Dermis blood vessel endothelial cell (primary cell): ENCODE measurements around the gene MGAT4A. TPM values are rescaled to one million over a fixed set of nuclear protein-coding genes. Genes with fewer than 3 reads are reported as not detected.
"Not testable (repeated sequence)": the region's sequence is repeated elsewhere in the genome, so short reads cannot be mapped to it uniquely, and the experiment has no call there.

Experiments used
- DNase-seq: peaks from one replicate; pipeline ENCODE4 v3.0.0; 2010
- total RNA-seq: library from RNA; depleted of rRNA; stranded (reverse); fragments of >200 nt; gene quantifications from 2 replicates; pipeline ENCODE4 v1.2.3, GENCODE V29; 2014

The MGAT4A gene
- total RNA-seq, 1 donor from 2014 or later = 89.5 TPM

GRCh38 chr2:98701230-98701629 is 29.7 kb downstream of the MGAT4A start:
- peak; percentile 86 for DNase-seq

DNA sequence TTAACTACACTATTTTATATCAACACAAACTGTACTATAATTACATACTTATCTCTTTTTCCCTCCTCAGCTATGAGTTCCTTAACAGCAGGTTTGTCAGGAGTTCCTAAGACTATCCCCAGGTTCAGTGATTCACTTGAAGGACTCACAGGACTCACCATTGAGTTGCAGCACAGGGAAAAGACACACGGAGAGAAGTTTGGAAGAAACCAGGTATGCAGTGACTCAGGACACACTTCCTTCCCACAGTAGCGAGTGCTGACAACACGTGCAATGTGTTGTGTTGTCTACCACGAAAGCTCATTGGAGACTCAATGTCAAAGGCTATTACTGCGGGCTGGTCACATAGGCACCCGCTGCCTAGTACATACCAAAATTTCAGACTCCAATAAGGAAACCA is 32.0 kb downstream of the MGAT4A start:
- DNase-seq = no peak

GRCh38 chr2:98697651-98698337 is 33.1 kb downstream of the MGAT4A start:
- DNase-seq = no peak

DNA sequence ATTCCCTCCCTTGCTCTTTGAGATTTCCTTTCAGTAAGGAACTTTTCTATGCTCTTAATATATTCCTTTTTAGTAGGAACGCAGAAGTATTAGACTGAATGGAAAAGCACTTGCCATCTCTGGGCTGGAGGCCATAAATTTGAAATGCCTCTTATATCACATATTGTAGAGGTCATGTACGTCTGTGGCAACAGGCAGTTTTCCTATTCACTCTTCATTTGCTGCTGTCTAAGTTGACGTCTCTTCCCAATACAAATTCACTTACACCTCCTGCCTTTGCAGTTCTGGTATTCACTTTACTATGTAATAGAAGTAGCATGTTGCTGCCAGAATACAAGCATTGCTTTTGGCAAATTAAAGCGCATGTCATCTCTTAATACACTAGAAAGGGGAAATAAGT is 34.7 kb downstream of the MGAT4A start:
- DNase-seq = no peak

GRCh38 chr2:98695255-98695654 is 35.7 kb downstream of the MGAT4A start:
- no peak for DNase-seq

- no peak for DNase-seq
Measured at GRCh38 chr2:98693477-98693876, 37.5 kb downstream of the MGAT4A start.

GRCh38 chr2:98692090-98693054 is 38.6 kb downstream of the MGAT4A start:
- no peak for DNase-seq

DNA sequence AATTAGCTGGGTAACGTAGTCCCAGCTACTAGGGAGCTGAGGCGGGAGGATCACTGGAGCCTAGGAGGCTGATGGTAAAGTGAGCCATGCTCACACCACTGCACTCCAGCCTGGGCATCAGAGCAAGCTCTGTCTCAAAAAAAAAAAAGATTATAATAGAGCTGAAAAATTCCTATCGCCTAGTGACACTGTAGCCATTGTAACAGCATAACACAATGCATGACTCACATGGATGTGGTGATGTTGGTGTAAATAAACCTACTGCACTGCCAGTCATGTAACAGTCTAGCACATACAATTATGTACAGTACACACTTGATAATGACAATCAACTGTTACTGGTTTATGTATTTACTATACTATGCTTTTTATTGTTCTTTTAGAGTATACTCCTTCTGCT is 39.6 kb downstream of the MGAT4A start:
- DNase-seq = peak; percentile 91

- no peak for DNase-seq
Measured at GRCh38 chr2:98685930-98686887, 44.7 kb downstream of the MGAT4A start.

DNA sequence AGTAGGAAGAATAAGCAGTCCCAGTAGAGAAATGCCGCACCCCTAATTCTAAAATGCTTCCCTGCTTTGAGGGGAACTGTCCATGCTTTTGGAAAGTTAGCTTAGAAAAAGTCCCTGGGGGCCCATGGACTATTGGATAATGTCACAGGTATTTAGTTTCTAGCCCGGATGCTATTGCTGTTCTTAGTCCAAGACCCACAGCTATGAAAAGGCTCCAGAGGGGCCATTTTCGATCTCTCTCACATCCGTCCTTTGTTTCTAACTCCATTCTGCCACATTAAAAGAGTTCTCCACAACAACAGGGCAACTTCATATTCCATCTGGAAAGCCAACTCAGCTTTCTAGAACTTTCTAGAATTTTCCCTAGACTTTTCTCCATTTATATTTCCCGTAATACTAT is 47.2 kb downstream of the MGAT4A start:
- DNase-seq = peak; percentile 74

- no peak for DNase-seq
Measured at GRCh38 chr2:98676742-98677141, 54.2 kb downstream of the MGAT4A start.

DNA sequence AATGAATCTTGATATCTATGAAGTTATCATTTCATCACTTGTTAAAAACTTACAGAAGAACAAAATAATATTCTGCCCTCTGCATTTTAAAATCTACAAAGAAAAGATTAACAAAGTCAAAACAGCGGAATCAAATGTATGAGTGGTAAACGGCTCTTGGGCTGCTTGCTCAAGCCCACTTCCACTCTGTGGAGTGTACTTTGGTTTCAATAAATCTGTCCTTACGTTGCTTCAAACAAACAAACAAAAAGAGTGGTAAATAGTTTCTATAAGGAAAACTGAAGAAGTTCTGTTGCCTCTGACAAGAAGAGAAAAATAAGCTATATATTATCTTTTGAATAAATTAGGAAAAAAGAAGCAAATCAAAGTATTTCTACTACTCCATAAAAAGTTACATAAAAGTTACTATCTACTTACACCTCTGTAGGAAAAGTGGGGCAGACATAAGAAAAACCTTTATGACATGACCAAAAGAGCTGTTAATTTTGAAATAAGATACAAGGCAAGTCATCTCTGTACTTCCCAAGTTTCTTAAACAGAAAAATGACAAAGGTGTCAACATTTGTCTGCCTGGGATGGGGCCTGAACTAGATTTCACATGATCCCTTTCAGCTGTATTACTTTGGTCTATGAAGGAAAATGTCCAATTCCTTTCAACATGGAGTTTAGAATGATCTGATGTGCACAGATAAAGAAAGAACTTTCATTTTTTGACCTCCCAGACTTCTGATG is 56.5 kb downstream of the MGAT4A start:
- no peak for DNase-seq

GRCh38 chr2:98669675-98670074 is 61.3 kb downstream of the MGAT4A start:
- peak; percentile 32 for DNase-seq

GRCh38 chr2:98665677-98666076 is 65.3 kb downstream of the MGAT4A start:
- no peak for DNase-seq

DNA sequence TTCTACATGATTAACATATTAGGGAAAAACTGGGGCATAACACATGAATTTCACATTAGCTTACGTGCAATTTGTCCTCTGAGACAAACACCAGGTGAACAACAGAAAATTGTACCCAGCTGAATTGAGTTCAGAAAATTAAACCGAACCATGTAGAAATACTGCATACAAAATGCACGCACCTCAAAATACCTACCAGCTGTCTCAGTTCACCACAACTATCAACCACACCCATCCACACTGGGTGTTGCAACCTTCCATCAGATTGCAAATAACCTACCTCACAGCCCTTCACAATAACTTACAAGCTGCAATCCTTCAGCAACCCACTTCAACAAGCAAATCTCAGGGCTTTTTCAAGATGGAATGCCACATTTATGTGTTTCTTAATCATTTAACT is 66.6 kb downstream of the MGAT4A start:
- DNase-seq = no peak

GRCh38 chr2:98663511-98664090 is 67.3 kb downstream of the MGAT4A start:
- DNase-seq = no peak

DNA sequence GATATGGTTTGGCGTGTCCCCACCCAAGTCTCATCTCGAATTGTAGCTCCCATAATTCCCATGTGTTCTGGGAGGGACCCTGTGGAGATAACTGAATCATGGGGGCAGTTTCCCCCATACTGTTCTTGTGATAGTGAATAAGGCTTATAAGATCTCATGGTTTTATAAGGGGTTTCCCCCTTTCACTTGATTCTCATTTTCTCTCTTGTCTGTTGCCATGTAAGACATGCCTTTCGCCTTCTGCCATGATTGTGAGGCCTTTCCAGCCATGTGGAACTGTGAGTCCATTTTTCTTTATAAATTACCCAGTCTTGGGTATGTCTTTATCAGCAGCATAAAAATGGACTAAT is 71.5 kb downstream of the MGAT4A start:
- DNase-seq = not testable (repeated sequence)

- DNase-seq = no peak
Measured at GRCh38 chr2:98658816-98659490, 72.0 kb downstream of the MGAT4A start.

- no peak for DNase-seq
Measured at GRCh38 chr2:98656800-98657199, 74.1 kb downstream of the MGAT4A start.

DNA sequence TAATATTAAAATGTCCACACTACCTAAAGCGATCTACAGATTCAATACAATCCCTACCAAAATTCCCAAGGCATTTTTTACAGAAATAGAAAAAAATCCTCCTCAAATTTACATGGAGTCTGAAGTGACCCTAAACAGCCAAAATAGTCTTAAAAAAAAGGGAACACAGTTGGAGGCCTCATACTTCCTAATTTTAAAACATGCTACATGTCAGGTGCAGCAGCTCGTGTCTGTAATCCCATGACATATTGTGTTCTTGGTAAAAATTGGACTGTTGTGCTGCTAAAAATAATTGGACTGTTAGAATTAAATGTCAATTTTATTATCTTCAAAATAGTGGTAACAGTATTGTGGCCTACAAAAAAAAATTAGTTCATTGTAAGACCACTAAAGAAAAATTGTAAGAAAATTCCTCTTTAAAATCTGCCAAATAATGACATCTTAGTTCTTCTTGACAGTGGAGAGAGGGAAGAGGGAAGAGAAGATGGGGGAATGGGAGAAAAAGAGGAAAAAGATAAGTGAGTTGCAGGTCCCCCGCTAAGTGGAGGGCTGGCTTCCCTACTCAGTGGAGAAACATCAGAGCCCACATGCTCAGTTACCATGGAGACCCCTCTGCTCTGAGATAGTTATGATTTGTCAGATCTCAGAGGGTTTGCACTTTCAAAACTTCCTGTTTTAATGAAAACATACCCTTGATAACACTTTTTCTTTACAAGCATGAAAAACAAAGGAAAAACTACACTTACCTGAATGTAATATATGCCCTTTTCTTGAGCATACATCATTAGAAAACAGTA is 76.0 kb downstream of the MGAT4A start:
- peak; percentile 52 for DNase-seq
